HG03342 (cell line): ENCODE results near the gene ALDOB.

Source experiments
- ATAC-seq: cut with Tn5 transposase; IDR thresholded peaks from one replicate; pipeline ENCODE4 v1.9.1; 2021; ENCODE audit warnings: mild to moderate bottlenecking, moderate library complexity; ENCODE audit not compliant: unreplicated experiment

Gene ALDOB

DNA sequence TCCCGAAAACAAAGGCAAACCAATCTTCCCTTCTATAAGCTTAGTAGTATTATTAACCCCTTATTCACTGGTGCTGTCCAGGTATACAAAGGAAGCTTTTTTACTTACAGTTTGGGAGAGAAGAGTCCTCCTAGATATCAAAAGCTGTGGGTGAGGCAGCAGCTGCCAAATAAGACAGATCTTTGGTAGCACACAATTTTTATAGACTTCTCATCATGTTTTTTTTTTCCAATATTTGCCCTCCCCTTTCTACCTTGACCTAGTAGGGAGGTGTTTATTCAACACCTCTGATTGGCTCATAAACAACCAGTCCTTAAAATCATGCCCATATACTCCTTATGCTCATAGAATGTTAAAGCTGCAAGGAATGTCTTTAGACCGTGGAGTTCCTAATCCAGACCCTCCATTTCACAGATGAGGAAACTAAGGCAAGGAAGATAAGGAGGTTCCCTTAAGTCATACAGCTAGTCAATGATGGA lies at the start of gene ALDOB:
Gene ALDOB, minus strand, starts transcription at position 174 of the 479 bp plus-strand sequence. CDS start 4,887 bp downstream, outside the sequence.
- ATAC-seq = no peak

DNA sequence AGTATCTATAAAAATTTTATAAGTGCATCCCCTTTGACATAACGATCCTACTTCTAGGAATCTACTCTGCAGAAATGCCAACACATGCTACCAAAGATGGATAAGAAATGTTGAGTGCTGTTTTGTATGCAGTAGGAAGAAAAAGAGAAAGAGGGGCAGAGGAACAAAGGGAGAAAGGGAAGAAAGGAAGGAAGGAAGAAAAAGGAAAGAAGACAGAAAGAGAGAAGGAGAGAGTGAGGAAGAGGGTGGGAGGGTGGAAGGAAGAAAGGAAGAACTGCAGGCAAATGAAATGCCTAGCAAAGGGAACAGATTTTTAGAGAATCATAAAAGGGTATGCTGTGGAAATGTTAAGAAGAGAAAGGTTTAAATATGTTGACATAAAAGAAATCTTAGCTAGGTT lies 48.5 kb upstream of the ALDOB start:
- no peak for ATAC-seq

DNA sequence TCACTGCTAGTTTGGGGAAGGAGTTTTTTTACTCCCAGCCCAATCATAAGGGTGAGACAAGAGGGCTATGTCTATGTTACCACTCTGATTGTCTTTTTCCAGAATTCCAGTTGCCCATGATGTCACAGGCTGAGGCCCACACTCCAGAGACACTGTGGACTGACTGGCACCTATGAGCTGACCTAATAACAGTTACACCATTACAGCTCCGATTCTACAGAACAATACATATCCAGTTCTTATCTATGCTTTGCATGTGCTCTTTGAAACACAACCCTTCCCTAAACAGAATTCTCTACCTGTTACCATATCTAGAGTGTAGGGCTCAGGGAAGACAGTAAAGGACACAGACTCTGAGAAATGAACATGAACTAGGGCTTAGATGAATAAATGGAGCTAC lies 45.7 kb upstream of the ALDOB start:
- ATAC-seq = no peak

DNA sequence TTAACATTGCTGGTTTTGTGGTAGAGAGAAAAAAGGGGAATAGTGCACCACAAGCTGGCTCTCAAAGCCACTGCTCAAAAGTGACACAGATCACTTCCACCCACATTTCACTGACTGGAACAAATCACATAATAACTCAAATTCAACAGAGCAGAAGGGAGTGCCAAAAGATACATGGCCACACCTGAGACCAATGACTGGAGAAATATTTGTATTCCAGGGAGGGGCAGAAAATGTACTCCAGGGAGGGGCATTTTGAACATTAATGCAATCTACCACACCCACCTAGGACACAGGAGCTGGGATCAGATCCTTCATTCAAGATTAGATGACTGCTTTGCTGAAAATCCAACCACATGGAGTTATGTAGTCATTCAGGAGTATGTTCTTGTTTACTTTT lies 44.8 kb upstream of the ALDOB start:
- no peak for ATAC-seq

DNA sequence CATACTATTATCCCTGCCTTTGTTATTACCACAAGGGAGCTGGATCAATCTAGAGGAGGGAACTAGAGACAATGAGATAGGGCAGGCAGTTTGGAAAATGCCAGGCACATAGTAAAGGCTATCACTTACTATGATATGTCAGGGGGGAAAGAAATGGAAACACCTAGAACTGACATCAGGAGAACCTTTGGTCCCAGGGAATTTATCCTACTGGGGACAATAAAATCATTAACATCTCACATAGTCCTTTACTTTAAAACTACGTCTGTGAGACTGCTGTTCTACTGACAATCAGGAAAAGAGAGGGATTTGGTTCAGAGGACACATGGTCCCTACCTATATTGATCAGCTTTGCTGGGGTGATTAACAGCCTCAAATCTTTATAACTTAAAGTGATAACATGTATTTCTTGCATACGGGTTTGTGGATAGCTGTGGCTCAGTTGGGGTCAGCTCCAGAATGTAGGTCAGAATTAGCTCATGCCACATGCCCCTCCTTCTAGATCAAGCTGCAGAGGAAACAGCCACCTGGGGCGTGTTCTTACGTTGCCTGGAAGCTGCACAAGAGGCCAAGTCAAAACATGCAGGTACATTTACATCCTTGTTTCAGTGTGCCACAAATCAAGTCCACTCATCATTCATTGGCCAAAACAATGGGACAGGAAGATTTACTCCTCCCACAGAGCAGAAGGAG lies 43.9 kb upstream of the ALDOB start:
- no peak for ATAC-seq

DNA sequence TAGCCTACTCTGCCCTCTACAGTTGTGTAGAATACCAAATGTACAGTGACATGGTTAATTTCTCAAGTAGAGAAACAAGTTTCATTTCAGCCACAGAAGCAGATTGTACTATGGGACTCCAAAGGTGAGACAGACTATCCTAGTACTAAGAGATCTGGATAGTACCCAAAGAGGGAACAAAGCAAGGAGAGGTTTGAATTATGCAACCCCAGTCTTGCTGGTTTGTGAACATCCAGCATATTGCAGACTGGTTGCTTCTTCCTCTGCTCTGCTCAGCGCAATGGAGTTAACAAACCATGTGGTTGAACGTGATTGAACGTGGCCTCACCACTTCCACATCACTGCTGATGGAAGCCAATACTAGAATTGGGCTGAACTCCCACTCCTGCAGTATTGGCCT lies 43.3 kb upstream of the ALDOB start:
- no peak for ATAC-seq

DNA sequence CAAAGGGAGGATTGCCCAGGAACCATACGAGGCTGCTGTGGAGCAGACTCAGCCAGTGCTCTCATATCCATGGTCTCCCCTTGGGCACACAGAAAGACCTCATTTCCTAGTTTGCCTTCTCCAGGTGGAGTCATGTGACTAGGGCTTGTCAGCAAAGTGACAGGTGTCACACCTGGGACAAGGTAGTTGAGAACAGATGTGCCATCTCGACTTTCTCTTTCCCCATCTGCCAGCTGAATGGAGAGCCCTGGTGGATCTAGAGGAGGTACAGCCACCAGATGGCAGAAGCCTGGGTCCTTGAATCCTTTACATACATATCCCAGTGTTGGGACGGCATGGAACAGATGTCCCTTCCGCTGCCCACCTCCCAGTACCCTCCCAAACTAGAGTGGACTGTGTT lies 42.9 kb upstream of the ALDOB start:
- no peak for ATAC-seq

DNA sequence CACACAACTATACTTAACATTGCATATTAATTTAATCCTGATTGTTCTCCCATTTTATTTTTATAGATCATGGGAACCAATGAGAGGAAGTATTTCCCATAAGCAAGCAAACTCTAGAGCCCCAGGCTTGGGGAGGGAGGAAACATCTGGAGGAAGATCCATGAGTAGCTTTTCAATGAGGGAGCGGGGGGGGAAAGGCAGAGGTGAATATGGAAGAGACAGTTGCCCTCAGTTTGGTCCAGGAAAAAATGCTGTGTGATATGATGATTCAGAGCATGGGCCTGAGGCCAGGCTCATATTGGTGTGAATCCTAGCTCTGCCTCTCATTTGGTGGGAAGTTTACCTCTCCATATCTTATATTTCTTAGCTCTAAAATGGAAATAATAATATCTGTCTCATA lies 42.2 kb upstream of the ALDOB start:
- ATAC-seq = no peak

DNA sequence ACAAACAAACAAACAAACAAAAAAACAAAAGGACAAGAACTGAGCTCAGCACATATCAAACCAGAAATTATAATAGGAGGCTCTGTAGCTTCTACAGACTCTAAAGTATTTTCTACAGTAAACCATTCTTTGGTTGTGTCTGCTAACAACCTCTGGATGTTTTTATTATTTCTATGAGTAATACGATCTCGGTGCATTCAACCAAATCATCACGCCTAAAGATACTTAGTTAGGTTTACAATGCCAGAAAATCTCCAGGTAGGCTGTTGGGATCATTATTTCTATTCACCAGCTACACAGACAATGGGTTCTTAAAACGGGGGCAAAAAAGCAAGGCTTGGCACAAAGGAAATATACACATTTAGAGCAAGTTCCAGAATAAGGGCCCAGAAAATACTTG lies 41.6 kb upstream of the ALDOB start:
- ATAC-seq = no peak

DNA sequence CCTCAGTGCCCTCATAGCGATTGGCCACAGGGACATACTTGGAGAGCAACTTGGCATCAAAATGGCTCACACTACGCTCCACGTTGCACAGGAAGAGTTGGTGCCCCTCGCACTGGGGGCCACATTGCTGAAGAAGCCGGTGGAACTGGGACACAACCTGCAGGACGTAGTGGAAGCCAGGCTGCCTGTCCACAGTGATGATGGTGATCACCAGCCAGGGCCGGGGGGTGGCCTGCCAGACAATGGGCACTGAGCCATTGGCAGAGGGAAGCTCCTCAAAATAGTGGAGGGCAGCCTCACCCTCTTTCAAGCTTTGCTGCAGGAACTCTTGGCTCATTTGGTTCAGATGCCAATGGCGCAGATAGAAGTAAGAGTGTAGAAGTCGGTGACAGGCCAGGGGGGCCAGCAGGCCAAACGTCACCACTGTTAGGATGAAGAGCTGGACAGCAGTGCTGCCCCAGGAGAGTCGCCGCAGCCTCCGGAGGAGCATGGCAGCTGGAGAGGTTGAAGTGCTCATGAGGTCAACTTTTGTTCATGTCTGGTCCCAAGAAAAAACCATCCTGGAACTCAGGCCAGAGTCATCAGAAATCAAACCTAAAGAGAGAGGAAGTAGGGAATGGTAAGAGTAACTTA lies 41.1 kb upstream of the ALDOB start:
- no peak for ATAC-seq

DNA sequence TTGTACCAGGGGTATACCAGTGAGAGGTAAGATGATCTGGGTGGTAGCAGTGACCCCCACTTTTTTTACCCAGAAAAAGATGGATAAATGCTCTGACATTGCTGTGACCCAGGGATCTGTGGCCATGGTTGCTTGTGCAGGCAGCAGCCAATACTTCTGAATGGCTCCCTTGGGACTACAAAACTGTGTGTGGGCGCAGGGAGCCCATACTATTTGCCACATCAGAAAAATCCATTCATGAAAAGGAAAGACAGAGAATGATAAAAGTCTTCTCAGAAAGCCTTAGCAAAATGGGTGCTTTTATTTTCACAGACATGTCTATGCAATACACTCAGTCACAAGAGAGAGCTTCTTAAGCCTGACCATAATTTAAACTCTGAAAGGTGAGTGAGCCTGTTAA lies 37.3 kb upstream of the ALDOB start:
- ATAC-seq = no peak

DNA sequence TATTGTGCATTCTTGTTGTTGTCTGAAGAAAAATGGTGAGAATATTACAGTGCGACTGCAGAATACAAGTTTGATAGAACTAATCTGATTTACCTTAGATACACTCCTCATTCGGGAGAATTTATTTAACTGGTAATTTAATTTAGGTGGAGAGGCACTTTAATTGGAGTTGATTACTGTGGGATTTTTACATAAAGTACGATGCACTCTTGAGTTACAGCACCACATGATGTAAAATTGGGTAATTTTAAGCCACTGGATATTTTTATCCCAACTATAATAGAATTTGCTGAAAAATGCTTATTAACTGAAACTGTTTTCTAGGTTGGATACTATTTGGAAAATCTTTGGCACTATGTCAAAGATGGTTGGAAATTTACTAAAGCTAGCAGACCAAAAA lies 35.4 kb upstream of the ALDOB start:
- no peak for ATAC-seq

DNA sequence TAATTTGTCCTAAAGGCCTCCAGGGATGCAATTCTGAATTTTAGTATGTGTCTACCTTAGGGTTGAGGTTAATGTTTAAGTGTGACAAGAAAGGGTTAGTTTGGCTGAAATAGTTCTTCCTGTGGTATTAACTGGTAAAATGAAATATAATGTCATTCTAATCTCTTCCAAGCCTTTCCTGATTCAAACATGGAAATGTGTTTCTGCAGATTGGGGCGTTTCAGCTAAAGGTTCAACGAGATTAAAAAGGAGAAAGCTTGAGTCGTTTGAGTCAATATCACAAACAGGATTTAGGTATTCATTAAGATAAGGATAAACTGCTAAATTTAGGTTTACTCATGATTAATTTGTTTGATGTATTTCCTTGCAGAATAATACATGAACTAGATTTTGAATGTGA lies 34.4 kb upstream of the ALDOB start:
- ATAC-seq = no peak

DNA sequence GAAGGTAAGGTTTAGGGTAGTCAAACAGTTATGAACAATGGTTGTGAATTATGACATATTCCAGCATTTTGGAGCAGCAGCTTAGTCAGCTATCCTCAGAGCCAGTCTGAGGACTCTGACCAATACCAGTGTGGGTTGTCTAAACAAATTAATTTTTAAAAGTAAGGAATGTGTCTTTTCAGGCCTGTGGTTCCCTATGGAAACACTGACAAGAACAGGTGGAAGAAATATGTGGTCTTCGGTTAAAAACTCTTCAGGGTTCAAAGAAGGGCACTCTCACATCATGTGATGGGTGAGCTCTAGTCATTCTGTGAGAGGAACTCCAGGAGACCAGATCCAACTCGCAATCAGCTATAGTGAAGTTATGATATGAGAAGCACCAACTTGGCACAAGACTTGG lies 33.5 kb upstream of the ALDOB start:
- no peak for ATAC-seq

DNA sequence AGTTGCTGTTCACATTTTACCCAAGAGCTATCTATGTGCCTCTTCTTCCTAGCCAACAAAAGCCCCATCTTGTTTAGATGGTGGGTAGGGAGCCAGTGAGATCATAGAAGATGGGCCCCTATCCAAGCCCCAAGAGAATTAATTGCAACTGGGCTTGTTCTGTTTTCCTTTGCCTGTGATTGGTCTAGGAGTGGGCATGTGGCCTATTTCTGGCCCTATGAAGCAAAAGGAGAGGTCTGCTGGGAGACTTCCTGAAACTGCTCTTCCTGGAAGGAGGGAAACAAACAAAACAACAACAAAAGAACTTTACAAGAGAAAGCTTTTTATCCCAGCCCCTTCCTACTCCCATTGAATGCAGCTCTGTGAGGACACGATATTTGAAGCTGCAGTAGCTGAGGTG lies 32.5 kb upstream of the ALDOB start:
- no peak for ATAC-seq

DNA sequence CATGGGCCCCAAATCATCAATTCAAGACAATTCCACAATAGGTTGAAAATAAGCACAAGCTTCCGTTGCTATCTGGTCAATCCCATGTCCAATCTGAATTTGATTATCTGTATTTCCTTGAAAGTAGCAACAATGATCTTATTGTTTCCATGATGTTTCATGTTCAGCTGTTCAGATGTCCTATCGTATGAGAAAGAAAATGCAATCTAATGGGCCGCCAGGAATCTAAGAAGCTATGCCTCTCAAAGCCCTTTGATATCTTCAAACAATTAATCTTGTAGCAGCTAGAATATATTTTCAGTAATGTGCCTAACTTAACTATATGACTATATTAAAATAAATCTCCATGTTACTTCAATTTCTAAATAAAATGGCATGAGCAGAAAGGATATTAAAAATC lies 32.1 kb upstream of the ALDOB start:
- ATAC-seq = no peak

DNA sequence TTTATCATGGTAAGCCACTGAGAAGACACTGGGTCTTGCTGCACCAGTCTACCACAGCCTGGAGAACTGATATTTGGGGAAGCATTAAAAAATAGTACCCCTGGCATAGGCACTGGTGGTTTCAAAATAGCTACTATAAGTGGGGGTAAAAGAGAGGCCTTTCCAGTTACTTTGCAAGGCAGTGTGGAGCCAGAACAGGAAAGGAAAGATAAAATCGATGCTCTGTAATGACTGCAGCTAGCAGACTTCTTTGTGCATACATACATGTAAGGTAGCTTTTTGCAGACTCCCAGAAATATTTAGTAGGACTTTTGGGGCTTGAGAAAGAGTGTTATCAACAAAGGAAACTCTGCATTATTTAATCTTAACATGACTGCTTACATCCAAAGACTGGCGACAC lies 31.3 kb upstream of the ALDOB start:
- no peak for ATAC-seq

DNA sequence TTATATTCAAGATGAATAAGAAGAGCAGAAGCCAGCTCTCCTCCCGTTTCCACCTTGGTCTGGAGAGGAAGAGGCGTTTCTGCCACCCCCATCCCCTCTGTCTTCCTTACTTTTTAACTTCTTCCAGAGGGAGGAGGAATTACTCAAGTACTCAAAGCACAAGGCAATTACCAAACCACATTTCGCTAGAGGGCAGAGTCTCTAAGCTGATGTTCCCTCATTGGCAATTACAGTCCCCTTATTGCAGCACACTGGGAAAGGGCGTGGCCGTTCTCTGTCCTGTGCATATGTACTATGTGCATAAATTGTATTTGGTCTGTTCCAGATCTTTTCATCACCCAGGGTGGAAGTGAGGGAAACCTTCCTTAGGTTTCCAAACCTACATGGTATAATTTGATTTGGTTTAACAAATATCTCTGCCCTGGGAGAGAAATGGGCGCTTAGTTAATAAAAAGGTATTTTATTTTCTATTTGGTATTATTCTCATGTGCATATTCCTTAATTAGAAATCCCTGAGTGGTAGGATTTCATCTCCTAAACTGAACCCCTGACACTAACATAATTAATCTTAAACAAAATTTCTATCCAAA lies 29.8 kb upstream of the ALDOB start:
- ATAC-seq = no peak

DNA sequence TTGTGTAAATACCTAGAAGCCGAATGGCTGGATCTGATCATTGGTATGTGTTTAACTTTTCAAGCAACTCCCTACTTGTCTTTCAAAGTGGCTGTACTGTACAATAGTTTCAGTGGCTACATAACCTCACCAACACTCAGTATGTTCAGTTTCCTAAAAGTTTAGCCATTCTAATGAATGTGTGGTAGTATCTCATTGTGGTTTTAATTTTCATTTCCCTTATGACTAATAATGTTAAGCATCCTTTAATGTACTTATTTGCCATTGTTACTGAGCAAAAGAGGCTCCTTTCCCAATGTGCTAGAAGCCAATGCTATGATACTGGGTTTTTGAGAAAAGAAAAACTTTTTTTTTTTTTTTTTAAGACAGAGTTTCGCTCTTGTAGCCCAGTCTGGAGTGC lies 27.8 kb upstream of the ALDOB start:
- no peak for ATAC-seq

DNA sequence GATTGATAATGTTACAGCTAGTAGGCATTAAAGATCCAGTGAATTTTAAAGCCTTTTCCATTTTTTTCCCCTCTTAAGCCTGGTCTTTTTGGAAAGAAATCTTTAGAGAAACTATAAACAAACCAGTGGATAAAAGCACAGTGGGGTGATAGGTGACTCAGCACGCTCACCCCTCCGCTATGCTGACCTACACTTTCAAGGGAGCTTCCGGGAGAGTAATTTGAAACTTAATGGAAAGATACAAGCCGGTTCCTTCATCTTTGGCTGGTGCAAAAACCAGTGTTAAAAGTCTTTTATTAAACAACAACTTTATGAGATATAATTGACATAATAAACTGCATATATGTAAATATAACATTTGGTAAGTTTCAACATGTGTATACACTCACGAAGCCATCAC lies 27.0 kb upstream of the ALDOB start:
- no peak for ATAC-seq

DNA sequence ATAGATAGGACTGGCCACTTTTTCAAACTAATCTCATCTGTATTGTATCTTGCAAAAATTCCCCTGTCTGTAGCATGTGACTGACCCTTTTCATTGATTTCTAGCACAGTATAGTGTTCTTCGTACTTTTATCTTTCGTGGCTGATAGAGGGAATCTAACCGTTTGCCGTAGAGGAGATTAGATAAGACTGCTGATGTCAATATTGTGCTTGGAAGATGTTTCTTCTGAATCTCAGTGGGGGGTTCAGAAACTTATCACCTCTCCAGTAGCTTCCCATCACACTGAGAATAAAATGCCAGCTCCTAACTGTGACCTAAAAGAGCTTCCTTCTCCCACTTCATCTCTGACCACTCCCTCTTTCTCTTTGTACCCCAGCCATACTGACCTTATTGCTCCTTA lies 25.4 kb upstream of the ALDOB start:
- no peak for ATAC-seq

DNA sequence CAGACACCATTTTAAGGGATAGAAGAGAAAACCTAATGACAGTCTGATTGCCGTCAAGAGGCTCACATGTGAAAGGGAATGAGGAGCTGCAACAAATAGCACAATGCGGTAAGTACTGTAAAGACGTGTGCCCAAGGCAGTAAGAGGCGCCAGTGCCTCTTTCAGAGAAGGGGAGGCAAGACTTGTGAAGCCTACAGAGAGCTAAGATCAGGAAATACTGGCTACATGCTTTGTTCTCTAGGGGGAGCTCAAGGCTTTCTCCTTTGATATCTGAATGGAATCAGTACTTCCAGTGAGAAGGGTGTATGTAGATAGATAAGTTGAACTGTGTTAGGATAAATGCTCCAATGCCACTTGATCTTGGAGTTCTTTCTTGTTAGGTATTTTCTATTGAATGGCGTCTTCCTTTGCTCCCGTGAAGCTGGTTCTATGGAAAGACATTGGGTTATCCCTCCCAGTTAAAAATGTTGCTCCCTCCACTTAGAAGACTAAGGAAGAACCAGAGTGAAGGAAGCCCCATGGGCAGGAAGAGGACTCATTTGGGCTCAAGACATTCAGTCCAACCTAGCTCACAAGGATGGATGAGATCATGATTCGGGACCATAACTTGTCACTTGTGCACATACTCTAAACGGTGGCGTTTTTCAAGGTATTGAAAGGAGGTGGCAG lies 23.5 kb upstream of the ALDOB start:
- peak; percentile 79 for ATAC-seq
